Esophagus muscularis mucosa (tissue), 4 donors: ENCODE data around the gene MAGI2. TPM values are rescaled to one million over a fixed set of nuclear protein-coding genes. Genes with fewer than 3 reads are reported as not detected.

Experiments used
- DNase-seq: peaks from one replicate; pipeline ENCODE4 v3.0.0-alpha.2; 2017; ENCODE audit errors: extremely low spot score
- H3K27ac ChIP-seq, 4 donors: fragments of 200-600 bp; sonication (generic); replicated peaks in 1 of 4; 1 replicate in 3 of 4; 2 replicates in 1 of 4; pipeline ENCODE4 v1.5.1; 2016 to 2019; ENCODE audit warnings: mild to moderate bottlenecking in 1 of 4
- H3K27me3 ChIP-seq, 4 donors: fragments of 200-600 bp; sonication (generic); one replicate each; pipeline versions ENCODE4 v1.5.1 to v1.6.0; 2016 to 2019
- H3K36me3 ChIP-seq, 4 donors: fragments of 200-600 bp; sonication (generic); one replicate each; pipeline ENCODE4 v1.5.1; 2016 to 2019
- H3K4me1 ChIP-seq, 4 donors: fragments of 200-600 bp; sonication (generic); one replicate each; pipeline ENCODE4 v1.5.1; 2016 to 2019
- H3K4me3 ChIP-seq, 4 donors: fragments of 200-600 bp; sonication (generic); 1 replicate in 2 of 4; 2 replicates in 2 of 4; pipeline ENCODE4 v1.5.1; 2016 to 2019; ENCODE audit warnings: mild to moderate bottlenecking in 4 of 4, moderate library complexity in 1 of 4
- H3K9me3 ChIP-seq, 4 donors: fragments of 200-600 bp; sonication (generic); 1 replicate in 3 of 4; 2 replicates in 1 of 4; pipeline ENCODE4 v1.5.1; 2016 to 2019
- EP300 ChIP-seq: sonication (generic); formaldehyde crosslinking; IDR thresholded peaks from one replicate; pipeline ENCODE4 v1.6.1; 2017; ENCODE audit warnings: antibody characterized with exemption
- POLR2A ChIP-seq: fragments of 450-650 bp; IDR thresholded peaks from one replicate; pipeline ENCODE4 v1.6.1; 2017; ENCODE audit warnings: antibody characterized with exemption, moderate library complexity, mild to moderate bottlenecking, low read depth
- POLR2AphosphoS5 ChIP-seq, 2 donors: sonication (generic); formaldehyde crosslinking; IDR thresholded peaks; one replicate each; pipeline ENCODE4 v1.6.1; 2017; ENCODE audit warnings: antibody characterized with exemption in 2 of 2
- WGBS: methylation state at CpG from one replicate; pipeline ENCODE4 v1.1.5; 2018; 5-methylcytosine and 5-hydroxymethylcytosine counted together
- intact Hi-C: fragments of 100-400 bp; cut with DNase I; formaldehyde crosslinking; loops from one replicate; pipeline ENCODE4 v1.15.1; 2023
- total RNA-seq, 4 donors: library from RNA; depleted of rRNA; stranded (reverse); fragments of >200 nt; gene quantifications; one replicate each; pipeline versions ENCODE4 v1.1.0 to v1.2.1, GENCODE V29; 2016
- TF ChIP-seq, protein P1 (sequence below), 3 experiments: fragments of 200-600 bp in 2 of 3; fragments of 450-650 bp in 1 of 3; sonication (generic) in 2 of 3; IDR thresholded peaks; one replicate each; pipeline ENCODE4 v1.5.1; 2017 to 2019; ENCODE audit warnings: antibody characterized with exemption in 3 of 3, mild to moderate bottlenecking in 2 of 3, moderate library complexity in 1 of 3

MAGI2 gene
- total RNA-seq, 4 donors from 2014 or later: 14.4 to 22.3 (median 21.2) TPM

DNA sequence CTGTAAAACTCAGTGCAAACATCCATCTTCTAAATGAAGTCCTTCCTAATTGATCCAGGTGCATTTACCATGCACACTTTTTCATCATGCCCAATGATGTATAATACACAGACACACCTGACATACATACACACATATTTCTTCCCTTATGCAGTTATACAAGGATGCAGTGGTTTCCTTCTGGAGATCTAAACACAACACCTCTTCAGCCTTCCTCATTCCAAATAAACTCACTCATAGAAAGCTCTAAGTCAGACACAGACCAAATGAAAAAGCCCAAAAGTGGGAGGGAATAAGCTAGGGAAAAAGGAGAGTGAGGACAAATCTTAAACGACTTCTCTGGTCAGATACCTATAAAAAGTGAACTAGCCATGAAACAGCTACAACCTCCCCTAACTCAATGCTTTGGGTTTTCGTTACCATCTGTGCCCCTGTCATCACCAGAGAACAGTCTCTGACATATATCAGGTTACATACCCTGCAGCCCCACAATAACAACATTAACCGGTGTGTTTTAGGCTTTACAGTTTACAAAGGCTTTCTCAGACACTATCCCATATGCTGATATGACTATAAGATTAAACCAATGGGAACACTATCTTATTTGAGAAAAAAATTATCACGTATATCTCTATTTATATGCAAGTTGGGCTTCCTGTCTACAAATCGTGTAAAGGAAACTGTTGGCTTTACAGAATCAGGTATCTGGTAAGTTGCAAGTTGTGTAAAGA lies 979.7 kb downstream of the MAGI2 start:
- TF ChIP-seq EP300: no peak
- no peak for TF ChIP-seq POLR2A
- TF ChIP-seq, protein P1, sequence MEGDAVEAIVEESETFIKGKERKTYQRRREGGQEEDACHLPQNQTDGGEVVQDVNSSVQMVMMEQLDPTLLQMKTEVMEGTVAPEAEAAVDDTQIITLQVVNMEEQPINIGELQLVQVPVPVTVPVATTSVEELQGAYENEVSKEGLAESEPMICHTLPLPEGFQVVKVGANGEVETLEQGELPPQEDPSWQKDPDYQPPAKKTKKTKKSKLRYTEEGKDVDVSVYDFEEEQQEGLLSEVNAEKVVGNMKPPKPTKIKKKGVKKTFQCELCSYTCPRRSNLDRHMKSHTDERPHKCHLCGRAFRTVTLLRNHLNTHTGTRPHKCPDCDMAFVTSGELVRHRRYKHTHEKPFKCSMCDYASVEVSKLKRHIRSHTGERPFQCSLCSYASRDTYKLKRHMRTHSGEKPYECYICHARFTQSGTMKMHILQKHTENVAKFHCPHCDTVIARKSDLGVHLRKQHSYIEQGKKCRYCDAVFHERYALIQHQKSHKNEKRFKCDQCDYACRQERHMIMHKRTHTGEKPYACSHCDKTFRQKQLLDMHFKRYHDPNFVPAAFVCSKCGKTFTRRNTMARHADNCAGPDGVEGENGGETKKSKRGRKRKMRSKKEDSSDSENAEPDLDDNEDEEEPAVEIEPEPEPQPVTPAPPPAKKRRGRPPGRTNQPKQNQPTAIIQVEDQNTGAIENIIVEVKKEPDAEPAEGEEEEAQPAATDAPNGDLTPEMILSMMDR (IDR thresholded peaks at IDR 0.05): no peak
- TF ChIP-seq POLR2AphosphoS5 (IDR thresholded peaks at IDR 0.05): no peak
- no peak for DNase-seq
- no peaks in the 10 kb centered on the region for H3K9me3 ChIP-seq
- H3K27ac ChIP-seq: no peak overlapping the region
- H3K4me1 ChIP-seq: no peaks in the 10 kb centered on the region
- intact Hi-C loops: no loop called here
- no peaks in the 10 kb centered on the region for H3K36me3 ChIP-seq
- H3K27me3 ChIP-seq: no peaks in the 10 kb centered on the region
- no peak overlapping the region for H3K4me3 ChIP-seq
- WGBS: 77% methylated on average over 5 of the region's 5 CpGs

DNA sequence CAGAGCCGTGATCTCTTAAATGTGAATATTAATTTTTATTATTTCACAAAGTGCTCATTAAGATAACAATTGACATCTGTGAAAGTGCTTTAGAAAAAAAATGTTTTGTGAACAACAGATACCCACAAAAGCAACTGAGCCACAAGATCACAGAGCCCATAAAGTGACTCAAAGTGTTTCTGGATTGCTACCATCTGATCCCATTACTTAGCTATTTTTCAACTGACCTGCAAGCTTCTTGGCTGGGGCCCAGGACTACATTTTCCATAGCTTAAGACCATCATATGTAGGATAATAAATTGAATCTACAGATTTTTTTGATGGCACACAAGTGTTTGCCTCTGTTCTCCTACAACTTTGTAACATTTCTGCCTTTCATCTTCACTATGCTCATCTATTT lies 980.4 kb downstream of the MAGI2 start:
- Histone ChIP-seq H3K4me3 (no peak overlapping the region), H3K4me1 (no peaks in the 10 kb centered on the region), H3K27me3 (no peaks in the 10 kb centered on the region), H3K9me3 (no peaks in the 10 kb centered on the region), H3K27ac (no peak overlapping the region), H3K36me3 (no peaks in the 10 kb centered on the region)
- no peak for DNase-seq
- intact Hi-C loops: no loop called here
- TF ChIP-seq POLR2AphosphoS5 (IDR thresholded peaks at IDR 0.05): no peak
- TF ChIP-seq POLR2A: no peak
- TF ChIP-seq EP300: no peak
- TF ChIP-seq, protein P1 (IDR thresholded peaks at IDR 0.05): no peak
- 96% methylated on average over 1 of the region's 1 CpG for WGBS

DNA sequence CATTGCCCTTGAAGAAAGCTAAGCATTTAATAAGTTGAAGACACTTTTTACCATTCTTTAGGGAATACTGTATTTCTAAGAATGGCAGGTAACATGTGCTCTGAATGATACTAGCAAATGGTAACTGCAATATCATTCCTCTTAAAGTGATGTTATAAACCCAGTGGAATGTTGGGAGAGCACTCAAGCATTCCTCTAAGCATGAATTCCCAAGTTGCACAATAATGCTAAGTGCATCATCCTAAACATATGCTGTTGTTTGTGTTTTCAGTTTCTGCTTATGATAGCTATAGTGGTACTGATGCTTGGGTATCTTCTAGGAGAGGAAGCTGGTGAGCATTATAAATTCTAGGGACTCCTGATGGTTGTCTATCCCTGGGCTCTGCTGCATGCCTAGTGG lies 980.9 kb downstream of the MAGI2 start:
- DNase-seq: no peak
- no peaks in the 10 kb centered on the region for H3K4me1 ChIP-seq
- H3K9me3 ChIP-seq: no peaks in the 10 kb centered on the region
- intact Hi-C loops: no loop called here
- no peak for TF ChIP-seq POLR2A
- no peak for TF ChIP-seq EP300
- no peak for TF ChIP-seq POLR2AphosphoS5 (IDR thresholded peaks at IDR 0.05)
- TF ChIP-seq, protein P1 (IDR thresholded peaks at IDR 0.05): no peak
- no peak overlapping the region for H3K27ac ChIP-seq
- H3K4me3 ChIP-seq: no peak overlapping the region
- H3K27me3 ChIP-seq: no peaks in the 10 kb centered on the region
- no peaks in the 10 kb centered on the region for H3K36me3 ChIP-seq

DNA sequence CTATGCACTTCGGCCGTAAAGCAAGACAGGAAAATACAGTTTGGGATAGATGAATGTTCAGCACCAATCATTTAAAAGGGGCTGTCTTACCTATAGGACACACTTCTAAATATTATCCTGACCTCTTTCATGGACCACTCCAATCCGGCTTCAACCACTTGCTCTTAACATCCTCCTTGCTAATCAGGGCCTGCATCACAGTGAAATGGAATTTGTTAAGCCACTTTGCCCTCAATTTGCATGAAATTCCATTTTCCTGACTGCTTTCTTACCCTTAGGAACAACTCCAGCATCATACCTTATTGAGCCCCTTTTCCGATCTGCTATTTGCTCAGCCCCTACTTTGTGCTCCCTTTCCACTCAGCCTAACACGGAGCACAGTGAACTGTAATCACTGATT lies 987.6 kb downstream of the MAGI2 start:
- 74% methylated on average over 5 of the region's 5 CpGs for WGBS
- Histone ChIP-seq H3K27ac (no peak overlapping the region), H3K27me3 (no peaks in the 10 kb centered on the region), H3K9me3 (no peaks in the 10 kb centered on the region), H3K4me1 (no peaks in the 10 kb centered on the region), H3K4me3 (no peak overlapping the region), H3K36me3 (no peaks in the 10 kb centered on the region)
- TF ChIP-seq POLR2A (no peak), POLR2AphosphoS5 (IDR thresholded peaks at IDR 0.05) (no peak), EP300 (no peak)
- TF ChIP-seq, protein P1 (IDR thresholded peaks at IDR 0.05): no peak
- intact Hi-C loops: no loop called here
- DNase-seq: no peak

DNA sequence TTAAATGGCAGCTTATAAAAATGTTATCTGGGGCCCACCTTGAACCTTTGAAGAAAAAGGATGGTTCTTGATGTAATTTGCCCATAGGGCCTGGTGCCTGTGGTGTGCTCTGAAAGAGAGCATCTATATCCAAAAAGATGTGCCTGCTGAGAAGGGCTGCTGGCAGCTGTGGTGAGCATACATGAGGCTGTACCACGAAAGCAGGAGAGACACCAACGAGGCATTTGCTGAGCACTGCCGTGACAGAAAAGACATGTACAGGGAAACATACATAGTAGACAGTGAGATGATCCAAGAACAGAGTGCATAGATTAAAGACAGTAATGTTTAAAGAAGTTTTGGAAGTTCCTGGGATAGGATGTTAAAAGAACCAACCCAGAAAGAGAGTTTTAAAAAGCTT lies 990.4 kb downstream of the MAGI2 start:
- 92% methylated on average over 3 of the region's 3 CpGs for WGBS
- intact Hi-C loops: no loop called here
- Histone ChIP-seq H3K36me3 (no peaks in the 10 kb centered on the region), H3K4me1 (no peaks in the 10 kb centered on the region), H3K4me3 (no peak overlapping the region), H3K9me3 (no peaks in the 10 kb centered on the region), H3K27me3 (no peaks in the 10 kb centered on the region), H3K27ac (no peak overlapping the region)
- TF ChIP-seq POLR2A (no peak), POLR2AphosphoS5 (IDR thresholded peaks at IDR 0.05) (no peak), EP300 (no peak)
- TF ChIP-seq, protein P1 (IDR thresholded peaks at IDR 0.05): no peak
- DNase-seq: no peak
